NCI-H774 (cell line): Measurements from ENCODE around the gene RTKN.
"Not testable (repeated sequence)": the region's sequence is repeated elsewhere in the genome, so short reads cannot be mapped to it uniquely, and the experiment has no call there.

Source experiments
- DNase-seq: peaks from one replicate; lab custom pipeline; 2025; lab: John Stamatoyannopoulos, UW

The RTKN gene

DNA sequence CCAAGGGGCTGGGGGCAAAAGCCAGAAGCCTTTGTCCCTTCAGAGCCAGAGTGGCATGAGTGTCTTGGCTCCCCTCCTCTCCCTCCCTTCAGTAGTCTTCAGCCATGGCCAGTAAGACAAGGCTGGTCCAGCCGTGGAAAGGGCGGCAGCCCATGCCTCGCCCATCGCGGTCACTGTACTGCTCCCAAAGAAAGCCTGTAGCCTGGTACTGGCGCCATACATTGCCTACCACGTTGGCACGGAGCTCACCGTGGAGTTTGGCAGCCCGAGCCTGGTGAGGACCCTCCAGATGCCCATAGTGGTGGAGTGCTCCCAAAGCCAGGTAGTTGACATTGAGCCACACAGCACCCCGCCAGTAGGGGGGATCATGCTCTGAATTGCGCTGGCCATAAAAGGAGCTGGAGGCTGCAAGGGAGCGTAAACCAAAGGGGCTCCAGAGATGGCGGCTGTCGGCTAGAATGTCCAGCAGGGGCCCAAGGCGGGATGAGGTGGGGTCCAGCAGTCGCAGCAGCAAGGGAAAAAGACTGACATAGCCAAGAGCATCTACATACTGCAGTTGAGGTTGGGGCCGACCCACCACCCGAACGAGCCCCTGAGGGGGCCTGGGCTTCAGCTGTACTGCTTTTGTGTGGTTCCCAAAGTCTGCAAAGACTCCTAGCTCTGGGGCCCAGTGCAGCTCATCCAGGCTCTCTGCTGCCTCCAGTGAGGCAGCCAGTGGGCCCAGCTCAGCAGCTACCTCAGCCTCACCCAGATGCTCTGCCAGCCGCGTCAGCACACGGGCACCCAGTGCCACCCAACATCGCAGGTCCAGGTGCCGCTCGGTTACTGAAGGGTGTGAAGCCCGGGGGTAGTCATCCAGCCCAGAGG is 19.7 kb upstream of the RTKN start:
- no peak for DNase-seq

DNA sequence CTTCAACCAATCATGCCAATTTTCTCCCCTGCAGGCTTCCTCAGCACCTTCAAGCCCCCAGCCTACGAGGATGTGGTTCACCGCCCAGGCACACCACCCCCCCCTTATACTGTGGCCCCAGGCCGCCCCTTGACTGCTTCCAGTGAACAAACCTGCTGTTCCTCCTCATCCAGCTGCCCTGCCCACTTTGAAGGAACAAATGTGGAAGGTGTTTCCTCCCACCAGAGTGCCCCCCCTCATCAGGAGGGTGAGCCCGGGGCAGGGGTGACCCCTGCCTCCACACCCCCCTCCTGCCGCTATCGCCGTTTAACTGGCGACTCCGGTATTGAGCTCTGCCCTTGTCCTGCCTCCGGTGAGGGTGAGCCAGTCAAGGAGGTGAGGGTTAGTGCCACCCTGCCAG is 18.4 kb upstream of the RTKN start:
- not testable (repeated sequence) for DNase-seq

DNA sequence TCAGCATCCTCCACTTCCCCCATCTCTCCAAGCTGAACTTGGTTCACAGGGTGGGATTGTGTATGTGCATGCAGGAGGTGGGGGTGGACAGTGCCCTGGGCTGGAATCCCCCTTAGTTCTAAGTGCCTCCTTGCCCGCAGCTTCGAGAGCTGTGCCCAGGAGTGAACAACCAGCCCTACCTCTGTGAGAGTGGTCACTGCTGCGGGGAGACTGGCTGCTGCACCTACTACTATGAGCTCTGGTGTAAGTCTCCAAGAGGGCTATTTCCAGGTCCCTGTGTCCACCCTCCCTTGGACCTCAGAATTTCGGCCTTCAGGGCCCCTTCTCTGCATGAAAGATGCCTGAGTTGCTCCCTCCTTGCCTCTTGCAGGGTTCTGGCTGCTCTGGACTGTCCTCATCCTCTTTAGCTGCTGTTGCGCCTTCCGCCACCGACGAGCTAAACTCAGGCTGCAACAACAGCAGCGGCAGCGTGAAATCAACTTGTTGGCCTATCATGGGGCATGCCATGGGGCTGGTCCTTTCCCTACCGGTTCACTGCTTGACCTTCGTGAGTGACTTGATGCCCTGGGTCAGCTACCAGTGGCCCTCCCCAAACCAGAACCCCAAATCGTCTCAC is 17.9 kb upstream of the RTKN start:
- not testable (repeated sequence) for DNase-seq

DNA sequence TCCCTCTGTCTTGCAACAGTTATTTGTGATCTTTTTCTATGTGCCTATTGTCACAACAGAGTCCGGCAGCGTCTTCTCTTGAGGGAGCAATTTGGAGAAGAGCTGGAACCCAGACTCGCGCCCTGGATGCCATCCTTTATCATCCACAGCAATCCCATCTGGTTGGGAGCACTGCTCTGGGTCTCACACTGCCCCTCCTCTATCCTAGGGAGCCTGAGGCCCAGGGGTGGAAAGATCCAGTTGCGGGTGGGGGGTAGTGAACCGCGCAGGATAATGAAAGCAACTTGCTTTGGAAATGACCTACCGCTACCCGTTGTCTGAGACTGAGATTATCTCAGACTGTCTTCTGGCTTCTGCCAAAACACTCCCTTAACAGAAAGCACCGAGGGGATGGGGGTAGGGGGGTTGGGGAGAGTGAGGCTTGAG is 17.2 kb upstream of the RTKN start:
- DNase-seq = no peak

DNA sequence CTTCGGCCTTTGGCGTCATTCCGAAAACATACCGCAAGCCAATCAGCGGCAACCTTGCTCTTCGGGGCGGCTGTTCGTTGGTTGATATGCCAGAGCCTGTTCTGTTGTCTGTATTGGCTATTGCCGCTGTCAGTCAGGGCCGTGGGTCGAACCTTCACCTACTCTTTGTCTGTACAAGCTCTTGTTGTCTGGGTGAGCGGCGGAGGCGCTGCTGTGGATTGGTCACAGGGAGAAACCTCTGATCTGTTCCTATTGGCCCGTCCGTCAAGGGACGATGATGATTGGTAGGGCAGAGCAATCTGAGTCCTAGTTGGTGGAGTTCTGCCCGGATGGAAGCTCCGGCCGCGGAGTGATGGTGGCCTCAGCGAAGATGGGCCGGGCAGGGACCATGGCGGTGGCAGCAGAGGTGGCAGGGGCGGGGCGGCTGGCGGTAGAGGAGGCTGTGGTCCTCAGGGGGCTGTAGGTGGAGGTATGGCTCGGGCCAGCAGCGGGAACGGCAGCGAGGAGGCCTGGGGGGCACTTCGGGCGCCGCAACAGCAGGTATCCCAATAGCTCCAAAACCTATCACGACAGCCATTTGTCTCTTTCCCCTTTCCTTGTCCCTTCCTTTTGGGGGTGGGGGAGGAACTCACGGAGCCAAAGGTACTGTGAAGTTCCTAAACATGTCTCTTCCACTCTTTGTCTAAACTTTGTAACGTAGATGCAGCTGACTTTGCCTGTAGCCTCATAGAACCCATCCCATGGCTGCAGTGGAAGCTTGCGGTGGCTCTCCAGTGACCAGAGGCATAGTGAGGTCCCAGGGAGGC is 16.6 kb upstream of the RTKN start, which contains the start of gene WBP1:
TSS of gene WBP1 (plus strand) at position 307 of the 806 bp plus-strand sequence. CDS start at position 472, 165 bp downstream.
- peak; percentile 99 for DNase-seq

DNA sequence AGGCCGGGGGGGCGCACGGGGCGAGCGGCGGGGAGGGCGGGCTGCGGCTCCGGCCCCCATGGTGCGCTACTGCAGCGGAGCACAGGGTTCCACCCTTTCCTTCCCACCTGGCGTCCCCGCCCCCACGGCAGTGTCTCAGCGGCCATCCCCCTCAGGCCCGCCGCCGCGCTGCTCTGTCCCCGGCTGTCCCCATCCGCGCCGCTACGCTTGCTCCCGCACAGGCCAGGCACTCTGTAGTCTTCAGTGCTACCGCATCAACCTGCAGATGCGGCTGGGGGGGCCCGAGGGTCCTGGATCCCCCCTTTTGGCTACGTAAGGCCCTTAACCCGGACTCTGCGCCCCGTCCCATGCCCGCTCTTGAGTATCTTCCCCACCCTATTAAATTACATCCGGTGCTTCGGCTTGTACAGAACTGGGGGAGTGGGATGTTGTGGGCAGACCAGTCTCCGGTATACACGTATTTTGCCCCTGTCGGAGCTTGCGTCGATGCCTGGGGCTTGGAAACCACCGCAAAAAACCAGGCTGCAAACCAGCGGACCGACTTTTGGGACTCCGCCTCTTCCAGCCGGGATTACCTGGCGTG is 15.9 kb upstream of the RTKN start:
- DNase-seq = peak; percentile 66

GRCh38 chr2:74457129-74457548 is 15.4 kb upstream of the RTKN start:
- DNase-seq = no peak

DNA sequence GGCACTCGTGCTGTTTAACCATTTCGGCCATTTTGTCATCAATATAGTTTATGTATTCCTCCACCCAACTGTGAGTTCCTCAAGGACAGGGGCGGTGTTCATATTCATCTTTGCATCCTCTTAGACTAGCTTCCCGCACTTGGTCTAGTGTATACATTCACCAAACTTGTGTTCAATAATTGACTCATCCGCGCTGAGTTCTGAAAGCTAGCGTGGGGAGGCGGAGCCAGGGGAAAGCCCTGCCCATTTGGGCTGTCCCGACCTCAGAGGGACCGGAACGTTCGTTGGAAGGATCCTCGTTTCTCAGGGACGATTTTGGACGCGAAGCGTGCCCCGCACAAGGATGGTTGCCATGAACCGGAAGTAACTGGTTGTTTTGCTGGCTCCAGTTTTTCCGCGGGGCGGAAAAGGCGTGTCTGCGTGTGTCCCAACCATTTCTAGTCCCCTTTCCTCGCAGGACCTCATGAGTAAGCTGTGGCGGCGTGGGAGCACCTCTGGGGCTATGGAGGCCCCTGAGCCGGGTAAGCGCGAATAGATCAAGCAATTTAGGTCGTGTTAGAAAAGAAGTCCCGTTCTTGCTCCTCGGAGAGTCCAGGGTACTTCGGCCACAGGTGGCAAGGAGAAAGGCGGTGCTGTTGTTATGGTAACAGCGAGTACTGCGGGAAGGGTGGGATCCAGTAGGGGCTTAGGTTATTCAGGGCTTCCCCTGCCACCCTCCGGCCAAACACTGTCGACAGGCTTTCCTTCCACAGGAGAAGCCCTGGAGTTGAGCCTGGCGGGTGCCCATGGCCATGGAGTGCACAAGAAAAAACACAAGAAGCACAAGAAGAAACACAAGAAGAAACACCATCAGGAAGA is 13.1 kb upstream of the RTKN start, which contains the start of gene INO80B:
TSS of gene INO80B (plus strand) at position 434 of the 858 bp plus-strand sequence. CDS start at position 464, 30 bp downstream.
- DNase-seq = peak; percentile 94

DNA sequence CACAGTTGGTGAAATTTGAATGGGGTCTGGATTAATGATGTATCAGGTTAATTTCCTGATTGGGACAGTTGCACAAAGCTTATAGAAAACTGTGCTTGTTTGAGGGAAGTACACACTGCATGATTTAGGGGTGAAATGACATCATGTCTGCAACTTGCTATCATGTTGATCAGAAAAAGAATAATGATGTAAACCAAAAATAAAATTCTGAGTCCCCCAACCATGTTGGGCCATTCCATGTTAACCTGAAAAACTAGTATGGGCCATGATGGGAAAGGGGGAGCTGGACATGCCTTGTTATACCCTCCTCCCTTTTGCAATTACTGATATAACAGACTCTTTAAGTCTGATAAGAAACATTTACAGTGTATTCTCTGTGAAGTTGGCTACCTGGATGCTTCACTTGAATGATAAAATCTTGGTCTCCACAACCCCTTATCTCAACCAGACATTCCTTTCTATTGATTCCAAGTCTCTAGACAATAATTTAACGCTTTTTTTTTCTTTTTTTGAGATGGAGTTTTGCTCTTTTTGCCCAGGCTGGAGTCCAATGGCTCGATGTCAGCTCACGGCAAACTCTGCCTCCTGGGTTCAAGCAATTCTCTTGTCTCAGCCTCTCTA is 8.9 kb upstream of the RTKN start:
- DNase-seq = no peak

- no peak for DNase-seq
These were observed 7.0 kb upstream of the RTKN start for GRCh38 chr2:74448771-74449170.

GRCh38 chr2:74447230-74447999 is 5.7 kb upstream of the RTKN start:
- DNase-seq = no peak

DNA sequence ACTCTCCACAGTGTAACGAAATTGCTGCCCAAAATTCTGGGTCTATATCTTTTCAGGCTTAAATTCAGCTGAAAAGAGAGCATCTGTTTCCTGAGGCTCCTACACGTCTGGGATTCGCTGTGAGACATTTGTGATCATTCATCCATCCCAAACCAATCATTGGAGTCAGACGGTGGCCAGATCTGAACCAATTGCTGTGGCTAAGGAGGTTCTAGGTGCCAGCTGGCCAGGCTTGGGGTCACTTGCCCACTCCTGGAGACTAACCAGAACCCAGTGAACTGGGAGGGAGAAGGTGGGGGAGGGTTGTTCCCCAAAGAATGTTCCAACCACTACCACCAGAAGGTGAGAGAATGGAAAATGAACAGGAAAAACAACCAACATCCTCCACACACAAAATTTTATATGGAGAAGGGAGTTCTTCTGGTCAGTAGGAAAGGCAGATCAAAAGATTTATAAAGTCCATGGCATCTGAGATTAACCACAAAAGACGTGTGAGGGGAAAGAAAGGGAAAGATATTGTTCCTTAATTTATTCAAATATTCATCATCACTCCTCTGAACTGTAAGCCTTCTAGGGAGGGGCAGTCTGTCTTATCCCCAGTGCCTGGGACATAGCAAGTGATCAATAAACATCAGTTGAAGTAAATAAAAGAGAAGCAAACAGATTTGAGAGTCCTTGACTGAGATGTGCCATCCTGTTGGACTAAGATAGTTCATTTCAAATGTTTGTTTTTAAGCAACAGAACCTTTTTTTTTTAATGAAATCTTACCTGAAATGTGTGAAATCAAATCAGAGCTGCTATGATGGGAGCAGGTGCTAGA is 3.0 kb upstream of the RTKN start:
- no peak for DNase-seq

DNA sequence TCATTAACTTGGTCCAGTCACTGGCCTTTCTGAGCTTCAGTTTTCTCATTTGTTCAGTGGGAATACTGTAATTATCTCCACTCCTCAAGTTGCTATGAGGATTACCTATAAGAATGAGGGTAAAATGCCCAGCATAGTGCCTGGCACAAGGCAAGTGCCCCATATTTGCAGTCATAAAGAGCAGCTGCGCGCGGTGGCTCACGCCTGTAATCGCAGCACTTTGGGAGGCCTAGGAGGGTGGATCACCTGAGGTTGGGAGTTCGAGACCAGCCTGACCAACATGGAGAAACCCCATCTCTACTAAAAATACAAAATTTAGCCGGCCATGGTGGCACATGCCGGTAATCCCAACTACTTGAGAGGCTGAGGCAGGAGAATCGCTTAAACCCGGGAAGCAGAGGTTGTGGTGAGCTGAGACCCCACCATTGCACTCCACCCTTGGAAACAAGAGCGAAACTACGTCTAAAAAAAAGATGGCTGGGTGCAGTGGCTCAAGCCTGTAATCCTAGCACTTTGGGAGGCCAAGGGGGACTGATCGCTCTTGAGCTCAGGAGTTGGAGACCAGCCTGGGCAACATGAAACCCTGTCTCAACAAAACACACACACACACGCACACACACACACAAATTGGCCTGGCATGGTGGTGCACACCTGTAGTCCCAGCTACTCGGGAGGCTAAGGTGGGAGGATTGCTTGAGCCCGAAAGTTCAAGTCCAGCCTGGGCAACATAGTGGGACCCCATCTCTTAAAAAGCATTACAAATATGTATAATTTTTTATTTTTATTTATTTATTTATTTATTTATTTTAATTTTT is 953 bp upstream of the RTKN start:
- DNase-seq = not testable (repeated sequence)

DNA sequence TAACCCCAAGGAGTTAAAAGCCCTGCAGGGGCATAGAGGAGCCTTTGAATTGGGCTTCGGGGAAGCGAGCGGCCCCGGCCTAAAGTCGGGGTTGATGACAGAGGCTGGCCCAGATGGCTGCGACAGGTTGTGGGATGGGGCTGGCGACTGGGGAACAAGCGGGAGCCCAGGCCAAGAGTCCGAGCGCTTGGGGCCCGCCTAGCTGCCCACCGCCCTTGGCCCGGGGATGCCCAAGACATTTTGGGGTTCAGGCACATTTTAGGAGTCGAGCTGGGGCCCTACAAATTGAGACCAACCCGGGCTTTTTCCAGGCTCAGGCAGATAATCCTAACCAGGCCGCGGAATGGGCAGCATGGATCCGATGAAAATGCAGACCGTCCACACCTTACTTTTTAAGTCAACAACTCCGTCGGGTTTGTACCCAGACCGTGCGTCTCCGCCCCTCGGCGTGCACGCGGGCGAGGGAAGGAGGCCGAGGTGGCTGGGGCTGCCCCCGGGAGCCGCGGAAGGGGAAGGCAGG is 507 bp downstream of the RTKN start:
- DNase-seq = no peak

DNA sequence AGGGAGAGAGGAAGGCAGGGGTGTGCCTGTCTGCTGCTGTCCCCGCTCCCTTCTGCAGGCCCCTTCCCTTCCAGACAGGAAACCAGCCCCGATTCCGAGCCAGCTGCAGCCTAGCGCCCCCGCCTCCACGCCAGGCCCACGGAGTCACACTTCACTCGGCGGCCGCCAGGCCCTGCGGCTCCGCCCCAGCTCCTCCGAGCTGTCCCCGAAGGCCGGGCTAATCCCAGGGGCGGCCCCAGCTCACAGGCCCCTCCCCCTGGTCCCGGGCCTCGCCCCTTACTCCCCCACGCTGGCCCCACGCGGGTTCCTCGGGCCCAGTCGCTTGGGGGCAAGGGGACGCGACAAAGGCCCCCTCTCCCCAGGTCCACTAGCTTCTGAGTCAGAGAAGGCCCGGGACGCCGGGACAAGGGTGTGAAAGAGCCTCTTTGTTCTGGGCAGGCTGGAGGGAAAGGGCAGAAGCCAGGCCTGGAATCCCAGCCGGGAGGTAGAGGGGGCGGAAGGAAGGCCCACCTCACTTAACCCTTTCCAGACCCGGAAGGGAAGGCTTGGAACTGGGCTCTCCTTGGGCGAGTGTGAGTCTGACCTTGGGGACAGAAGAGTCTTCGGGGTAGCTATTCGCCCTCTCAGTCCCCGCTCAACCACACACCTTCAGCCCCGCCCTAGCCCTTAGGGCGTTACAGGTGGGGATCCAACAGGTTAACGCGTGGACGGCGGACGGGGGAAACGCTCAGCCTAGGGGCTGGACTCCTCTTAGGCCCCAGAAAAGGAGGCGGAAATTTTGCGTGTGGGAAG is 1.2 kb downstream of the RTKN start:
- DNase-seq = peak; percentile 55

DNA sequence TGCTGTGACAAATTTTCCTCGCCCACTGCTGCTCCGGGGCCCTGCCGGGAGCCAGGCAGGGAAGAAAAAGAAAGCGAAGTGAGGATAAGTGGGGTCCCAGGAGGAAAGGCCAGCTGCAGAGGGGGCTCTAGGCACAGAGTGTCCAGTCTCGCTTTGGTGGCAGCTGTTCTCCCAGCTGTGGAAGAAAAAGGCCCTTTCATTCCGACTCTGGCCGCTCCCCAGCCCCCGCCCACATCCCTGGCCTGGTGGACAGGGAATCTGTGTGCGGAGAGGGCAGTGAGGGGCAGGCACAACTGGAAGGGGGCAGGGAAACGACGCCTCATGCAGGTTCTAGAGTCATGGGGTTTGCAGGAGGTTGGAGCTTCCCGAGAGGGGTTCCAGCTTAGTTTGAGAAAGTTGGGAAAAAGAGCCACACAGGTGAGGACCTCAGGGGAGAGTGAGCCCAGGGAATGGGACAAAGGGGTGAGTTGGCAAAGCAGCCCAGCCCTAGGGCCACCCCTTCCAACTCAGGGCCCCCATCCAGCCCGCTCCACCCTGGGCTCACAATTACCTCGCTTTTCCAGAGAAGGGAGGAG is 1.8 kb downstream of the RTKN start:
- no peak for DNase-seq

- DNase-seq = no peak
These were observed 2.4 kb downstream of the RTKN start for GRCh38 chr2:74439373-74439772.
